ENCODE results near the gene DIP2C.

Gene DIP2C

DNA sequence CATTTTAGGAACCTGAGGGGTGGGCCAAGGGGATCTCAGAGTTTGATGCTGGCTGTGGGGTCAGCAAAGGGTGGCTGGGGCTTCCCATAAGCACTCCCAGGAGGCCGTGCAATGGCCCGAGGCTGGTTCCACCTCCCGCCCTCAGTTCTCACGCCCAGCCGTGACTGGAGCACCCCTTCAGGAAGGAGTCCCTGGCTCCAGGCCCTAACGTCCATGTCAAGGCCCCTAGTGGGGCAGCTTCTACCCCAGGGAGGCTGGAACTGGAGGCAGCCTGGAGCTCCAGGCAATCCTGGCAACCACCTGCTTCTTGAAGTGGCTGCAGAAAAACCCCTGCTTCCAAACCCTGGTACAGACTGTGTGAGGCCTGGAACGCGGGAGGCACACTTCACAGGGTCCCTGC, 165.5 kb downstream of the DIP2C start:
- H3K9ac ChIP-seq (ENCODE audit: low read depth, low read length, poor library complexity, severe bottlenecking): no peak overlapping the region
- H3K9me2 ChIP-seq (replicated peaks; ENCODE audit: low read depth, low read length): no peaks in the 10 kb centered on the region
- H3K79me2 ChIP-seq (ENCODE audit: insufficient read depth, low read length): no peaks in the 10 kb centered on the region
- H3K27me3 ChIP-seq (ENCODE audit: insufficient read depth, low read length, poor library complexity, severe bottlenecking): no peaks in the 10 kb centered on the region
- no peak overlapping the region for H2AFZ ChIP-seq (ENCODE audit: low read length)
- no peaks in the 10 kb centered on the region for H3K9me3 ChIP-seq (ENCODE audit: insufficient read depth, low read depth, low read length)
- H3K4me1 ChIP-seq (ENCODE audit: insufficient read depth, low read length, poor library complexity, severe bottlenecking): no peaks in the 10 kb centered on the region
- H3K36me3 ChIP-seq (ENCODE audit: insufficient read depth, low read length): no peaks in the 10 kb centered on the region
- H3K4me3 ChIP-seq (ENCODE audit: low read length, poor library complexity, severe bottlenecking): no peak overlapping the region
- TF ChIP-seq CTCF (conservative IDR thresholded peaks at IDR 0.05; ENCODE audit: low read length): no peak
- no peak for TF ChIP-seq EZH2phosphoT487 (IDR thresholded peaks at IDR 0.05; ENCODE audit: borderline replicate concordance)
- H3K4me2 ChIP-seq (ENCODE audit: low read depth, low read length, poor library complexity, severe bottlenecking): no peak overlapping the region
- no peaks in the 10 kb centered on the region for H4K20me1 ChIP-seq (ENCODE audit: insufficient read depth, low read length, poor library complexity, severe bottlenecking)
- H3F3A ChIP-seq (ENCODE audit: low read depth): no peaks in the 10 kb centered on the region

DNA sequence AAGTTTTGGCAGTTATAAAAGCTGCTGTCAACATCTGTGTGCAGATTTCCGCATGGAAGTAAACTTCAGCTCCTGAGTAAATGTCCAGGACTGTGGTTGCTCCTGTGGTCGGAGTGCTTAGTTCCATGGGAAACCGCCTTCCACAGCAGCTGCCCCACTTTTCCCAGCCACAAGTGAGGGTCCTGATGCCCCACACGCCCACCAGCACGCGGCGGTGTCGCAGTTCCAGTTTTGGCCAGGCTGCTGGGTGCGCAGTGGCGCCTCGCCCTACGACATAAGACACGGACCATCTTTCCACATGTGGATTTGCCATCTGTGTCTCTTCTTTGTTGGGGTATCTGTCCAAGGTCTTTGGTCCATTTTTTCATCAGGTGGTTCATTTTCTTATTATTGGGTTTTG, 167.1 kb downstream of the DIP2C start:
- no peaks in the 10 kb centered on the region for H3F3A ChIP-seq (ENCODE audit: low read depth)
- no peak overlapping the region for H3K4me3 ChIP-seq (ENCODE audit: low read length, poor library complexity, severe bottlenecking)
- H3K27me3 ChIP-seq (ENCODE audit: insufficient read depth, low read length, poor library complexity, severe bottlenecking): no peaks in the 10 kb centered on the region
- no peaks in the 10 kb centered on the region for H3K9me2 ChIP-seq (replicated peaks; ENCODE audit: low read depth, low read length)
- H3K4me1 ChIP-seq (ENCODE audit: insufficient read depth, low read length, poor library complexity, severe bottlenecking): no peaks in the 10 kb centered on the region
- no peak overlapping the region for H3K4me2 ChIP-seq (ENCODE audit: low read depth, low read length, poor library complexity, severe bottlenecking)
- H3K9ac ChIP-seq (ENCODE audit: low read depth, low read length, poor library complexity, severe bottlenecking): no peak overlapping the region
- H3K36me3 ChIP-seq (ENCODE audit: insufficient read depth, low read length): no peaks in the 10 kb centered on the region
- H4K20me1 ChIP-seq (ENCODE audit: insufficient read depth, low read length, poor library complexity, severe bottlenecking): no peaks in the 10 kb centered on the region
- H3K9me3 ChIP-seq (ENCODE audit: insufficient read depth, low read depth, low read length): no peaks in the 10 kb centered on the region
- H2AFZ ChIP-seq (ENCODE audit: low read length): no peak overlapping the region
- TF ChIP-seq EZH2phosphoT487 (IDR thresholded peaks at IDR 0.05; ENCODE audit: borderline replicate concordance) (no peak), CTCF (conservative IDR thresholded peaks at IDR 0.05; ENCODE audit: low read length) (no peak)
- H3K79me2 ChIP-seq (ENCODE audit: insufficient read depth, low read length): no peaks in the 10 kb centered on the region

DNA sequence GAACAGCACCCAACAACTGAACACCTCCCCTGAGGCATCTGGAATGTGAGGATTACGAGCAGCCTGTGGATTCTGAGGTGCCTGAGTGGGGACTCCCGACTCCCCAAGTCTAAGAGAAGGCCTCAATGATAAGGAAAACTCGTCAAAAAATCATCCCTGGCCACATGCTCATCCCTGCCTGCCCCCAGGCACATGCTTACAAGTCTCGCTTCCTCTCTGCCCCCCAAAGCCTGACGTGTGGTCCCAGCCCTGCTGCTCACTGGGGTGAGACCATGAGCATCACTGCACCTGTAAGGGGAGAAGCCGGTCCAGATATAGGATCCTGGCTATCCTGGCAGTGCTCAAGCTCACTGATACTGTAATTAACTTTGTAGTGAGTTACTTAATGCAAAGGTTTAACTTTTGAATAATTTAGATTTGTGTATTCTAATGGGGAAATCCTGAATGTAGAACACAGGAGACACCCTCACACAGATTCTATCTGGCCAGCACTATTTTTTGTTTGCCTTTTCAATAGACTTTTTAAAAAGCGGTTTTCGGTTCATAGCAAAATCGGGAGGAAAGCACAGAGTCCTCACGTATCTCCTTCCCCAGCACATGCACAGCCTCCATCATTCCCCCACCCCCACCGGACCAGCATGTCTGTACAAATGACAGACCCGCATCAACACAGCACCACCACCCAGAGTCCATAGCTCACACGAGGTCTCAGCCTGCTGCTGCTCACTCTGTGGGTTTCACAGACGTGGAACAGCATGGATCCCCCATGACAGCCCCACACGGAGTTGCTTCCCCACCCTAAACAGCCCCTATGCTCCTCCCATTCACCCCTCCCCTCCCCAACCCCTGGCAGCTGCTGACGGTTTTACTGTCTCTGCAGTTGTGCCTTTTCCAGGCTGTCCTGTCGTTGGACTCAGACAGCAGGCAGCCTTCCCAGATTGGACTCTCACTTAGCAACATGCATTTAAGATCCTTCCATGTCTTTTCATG, 167.9 kb downstream of the DIP2C start:
- Histone ChIP-seq H3K9me2 (replicated peaks; ENCODE audit: low read depth, low read length) (no peaks in the 10 kb centered on the region), H3F3A (ENCODE audit: low read depth) (no peaks in the 10 kb centered on the region), H3K27me3 (ENCODE audit: insufficient read depth, low read length, poor library complexity, severe bottlenecking) (no peaks in the 10 kb centered on the region), H4K20me1 (ENCODE audit: insufficient read depth, low read length, poor library complexity, severe bottlenecking) (no peaks in the 10 kb centered on the region), H3K4me3 (ENCODE audit: low read length, poor library complexity, severe bottlenecking) (no peak overlapping the region), H3K36me3 (ENCODE audit: insufficient read depth, low read length) (no peaks in the 10 kb centered on the region), H3K4me2 (ENCODE audit: low read depth, low read length, poor library complexity, severe bottlenecking) (no peak overlapping the region), H3K9me3 (ENCODE audit: insufficient read depth, low read depth, low read length) (no peaks in the 10 kb centered on the region), H2AFZ (ENCODE audit: low read length) (no peak overlapping the region), H3K9ac (ENCODE audit: low read depth, low read length, poor library complexity, severe bottlenecking) (no peak overlapping the region), H3K4me1 (ENCODE audit: insufficient read depth, low read length, poor library complexity, severe bottlenecking) (no peaks in the 10 kb centered on the region), H3K79me2 (ENCODE audit: insufficient read depth, low read length) (no peaks in the 10 kb centered on the region)
- TF ChIP-seq CTCF (conservative IDR thresholded peaks at IDR 0.05; ENCODE audit: low read length) (no peak), EZH2phosphoT487 (IDR thresholded peaks at IDR 0.05; ENCODE audit: borderline replicate concordance) (no peak)

Measured in Loucy (cell line).